ENCODE measurements around the gene ANGPT4. TPM values are rescaled to one million over a fixed set of nuclear protein-coding genes. Genes with fewer than 3 reads are reported as not detected.

ANGPT4 gene
- total RNA-seq, 1 experiment from 2014 or later, result not detected

DNA sequence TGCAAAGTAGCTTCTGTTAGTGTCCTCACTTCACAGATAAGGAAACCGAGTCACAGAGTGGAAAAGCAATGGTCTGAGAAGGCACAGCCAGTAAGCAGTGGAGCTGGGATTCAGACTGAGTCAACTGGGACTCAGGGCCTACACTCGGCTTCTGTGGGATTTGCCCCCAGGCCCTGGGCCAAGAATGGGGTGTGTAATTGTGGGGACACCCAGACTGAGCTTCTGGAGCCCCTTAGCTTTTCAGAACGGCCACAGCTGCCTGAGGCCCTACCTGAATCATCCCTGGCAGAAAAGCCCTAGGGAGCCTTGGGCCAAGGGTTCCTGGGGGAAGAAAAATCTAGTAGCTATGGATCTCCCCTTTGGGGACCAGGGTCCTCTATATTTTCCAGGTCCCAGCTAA is 6.5 kb downstream of the ANGPT4 start:
- H3F3A ChIP-seq (ENCODE audit: insufficient read depth, low read depth), result no peaks in the 10 kb centered on the region
- H3K79me2 ChIP-seq (ENCODE audit: low read depth), result no peaks in the 10 kb centered on the region
- no peak overlapping the region for H3K4me2 ChIP-seq
- no peaks in the 10 kb centered on the region for H4K20me1 ChIP-seq (ENCODE audit: insufficient read depth)
- DNase-seq, result no peak
- ChIA-PET CTCF (no interaction called here), POLR2A (ENCODE audit: unreplicated experiment) (no interaction called here)
- H3K27me3 ChIP-seq (ENCODE audit: insufficient read depth, low read depth), result peaks cover 22% of the 10 kb centered on the region; the same call in 1 of the 2 replicates
- TF ChIP-seq, protein P1, sequence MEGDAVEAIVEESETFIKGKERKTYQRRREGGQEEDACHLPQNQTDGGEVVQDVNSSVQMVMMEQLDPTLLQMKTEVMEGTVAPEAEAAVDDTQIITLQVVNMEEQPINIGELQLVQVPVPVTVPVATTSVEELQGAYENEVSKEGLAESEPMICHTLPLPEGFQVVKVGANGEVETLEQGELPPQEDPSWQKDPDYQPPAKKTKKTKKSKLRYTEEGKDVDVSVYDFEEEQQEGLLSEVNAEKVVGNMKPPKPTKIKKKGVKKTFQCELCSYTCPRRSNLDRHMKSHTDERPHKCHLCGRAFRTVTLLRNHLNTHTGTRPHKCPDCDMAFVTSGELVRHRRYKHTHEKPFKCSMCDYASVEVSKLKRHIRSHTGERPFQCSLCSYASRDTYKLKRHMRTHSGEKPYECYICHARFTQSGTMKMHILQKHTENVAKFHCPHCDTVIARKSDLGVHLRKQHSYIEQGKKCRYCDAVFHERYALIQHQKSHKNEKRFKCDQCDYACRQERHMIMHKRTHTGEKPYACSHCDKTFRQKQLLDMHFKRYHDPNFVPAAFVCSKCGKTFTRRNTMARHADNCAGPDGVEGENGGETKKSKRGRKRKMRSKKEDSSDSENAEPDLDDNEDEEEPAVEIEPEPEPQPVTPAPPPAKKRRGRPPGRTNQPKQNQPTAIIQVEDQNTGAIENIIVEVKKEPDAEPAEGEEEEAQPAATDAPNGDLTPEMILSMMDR (conservative IDR thresholded peaks at IDR 0.05), result no peak
- TF ChIP-seq EZH2 (IDR thresholded peaks at IDR 0.05; ENCODE audit: low read depth), result no peak
- H2AFZ ChIP-seq, result no peak overlapping the region
- H3K9me2 ChIP-seq (ENCODE audit: insufficient read depth), result no peaks in the 10 kb centered on the region
- H3K9me3 ChIP-seq (ENCODE audit: insufficient read depth, low read depth), result no peaks in the 10 kb centered on the region
- intact Hi-C loops (cut with micrococcal nuclease; ENCODE audit: unreplicated experiment), result no loop called here
- H3K4me3 ChIP-seq, result no peak overlapping the region
- no peak overlapping the region for H3K27ac ChIP-seq
- BruUV-seq (replicated peaks), result no TSS peak
- H3K36me3 ChIP-seq (ENCODE audit: low read depth), result no peaks in the 10 kb centered on the region
- no peaks in the 10 kb centered on the region for H3K4me1 ChIP-seq (replicated peaks; ENCODE audit: insufficient read depth)

DNA sequence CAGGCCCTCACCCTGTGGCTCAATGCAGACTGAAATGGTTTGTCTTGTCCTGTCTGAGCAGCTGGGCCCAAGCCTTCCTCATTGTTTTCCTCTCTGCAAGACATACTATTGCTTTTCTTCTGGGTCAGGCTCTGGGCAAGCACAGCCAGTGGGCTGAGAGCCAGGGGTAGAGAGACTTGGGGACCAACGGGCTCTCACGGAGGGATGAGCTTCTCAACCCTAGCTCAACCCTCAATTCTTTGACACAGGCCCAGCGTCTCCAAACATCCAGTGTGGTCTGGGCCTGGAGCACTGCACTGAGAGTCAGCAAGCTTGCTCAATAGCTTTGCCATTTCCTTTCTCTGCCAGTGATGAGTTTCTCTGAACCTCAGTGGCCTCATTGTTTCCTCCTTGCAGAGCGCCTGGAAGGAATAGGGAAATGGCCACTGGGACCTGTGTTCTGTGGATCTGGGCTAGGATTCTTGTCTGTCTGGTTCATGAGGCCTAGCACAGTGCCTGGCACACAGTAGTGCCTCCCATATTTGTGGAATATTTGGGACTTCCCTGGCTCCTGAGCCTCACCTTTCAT is 9.3 kb downstream of the ANGPT4 start:
- POLR2A ChIA-PET (ENCODE audit: unreplicated experiment), result no interaction called here
- BruUV-seq (replicated peaks), result no TSS peak
- no peaks in the 10 kb centered on the region for H4K20me1 ChIP-seq (ENCODE audit: insufficient read depth)
- no peaks in the 10 kb centered on the region for H3K4me1 ChIP-seq (replicated peaks; ENCODE audit: insufficient read depth)
- DNase-seq, result no peak
- H3K9me2 ChIP-seq (ENCODE audit: insufficient read depth), result no peaks in the 10 kb centered on the region
- CTCF ChIA-PET, result no interaction called here
- H3K79me2 ChIP-seq (ENCODE audit: low read depth), result no peaks in the 10 kb centered on the region
- no peak overlapping the region for H3K27ac ChIP-seq
- intact Hi-C loops (cut with micrococcal nuclease; ENCODE audit: unreplicated experiment), result no loop called here
- no peaks in the 10 kb centered on the region for H3K36me3 ChIP-seq (ENCODE audit: low read depth)
- H2AFZ ChIP-seq, result no peak overlapping the region
- H3K4me2 ChIP-seq, result no peak overlapping the region
- peaks cover 6% of the 10 kb centered on the region; the same call in 1 of the 2 replicates for H3K27me3 ChIP-seq (ENCODE audit: insufficient read depth, low read depth)
- no peaks in the 10 kb centered on the region for H3F3A ChIP-seq (ENCODE audit: insufficient read depth, low read depth)
- TF ChIP-seq, protein P1 (conservative IDR thresholded peaks at IDR 0.05), result no peak
- TF ChIP-seq EZH2 (IDR thresholded peaks at IDR 0.05; ENCODE audit: low read depth), result no peak
- no peak overlapping the region for H3K4me3 ChIP-seq
- no peaks in the 10 kb centered on the region for H3K9me3 ChIP-seq (ENCODE audit: insufficient read depth, low read depth)

DNA sequence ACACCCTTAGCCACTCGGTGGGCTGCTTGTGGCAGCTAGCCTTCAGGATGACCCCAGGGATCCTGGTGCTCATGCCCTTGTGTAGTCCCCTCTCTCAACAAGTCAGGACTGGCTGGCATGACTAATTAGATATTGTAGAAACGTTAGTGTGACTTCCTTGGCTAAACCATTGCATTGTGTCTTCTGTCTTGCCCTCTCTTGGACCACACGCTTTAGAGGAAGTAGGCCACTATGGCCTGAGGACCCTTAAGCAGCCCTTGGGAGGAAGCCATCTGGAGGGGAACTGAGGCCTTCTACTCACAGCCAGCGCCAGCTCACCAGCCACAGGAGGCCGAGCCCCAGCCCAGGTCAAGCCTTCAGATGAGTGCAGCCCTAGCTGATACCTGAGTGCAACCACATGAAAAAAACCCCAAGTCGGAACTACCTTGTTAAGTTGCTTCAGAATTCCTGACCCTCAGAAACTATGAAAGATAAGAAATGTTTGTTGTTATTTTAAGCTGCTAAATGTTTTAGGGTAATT is 10.1 kb downstream of the ANGPT4 start:
- no peak for TF ChIP-seq EZH2 (IDR thresholded peaks at IDR 0.05; ENCODE audit: low read depth)
- TF ChIP-seq, protein P1 (conservative IDR thresholded peaks at IDR 0.05), result no peak
- POLR2A ChIA-PET (ENCODE audit: unreplicated experiment), result no interaction called here
- intact Hi-C loops (cut with micrococcal nuclease; ENCODE audit: unreplicated experiment), result no loop called here

More for the DNA sequence above, 10.1 kb downstream of the ANGPT4 start:
- H3K9me2 ChIP-seq (ENCODE audit: insufficient read depth), result no peaks in the 10 kb centered on the region
- H3K9me3 ChIP-seq (ENCODE audit: insufficient read depth, low read depth), result no peaks in the 10 kb centered on the region
- no peaks in the 10 kb centered on the region for H4K20me1 ChIP-seq (ENCODE audit: insufficient read depth)
- no peak overlapping the region for H3K4me2 ChIP-seq
- CTCF ChIA-PET, result interaction anchor here (0.6 kb wide), 1 partner anchor 14 kb away, joined by 5 read pairs; no protein-coding TSS in a partner anchor
- no peaks in the 10 kb centered on the region for H3K79me2 ChIP-seq (ENCODE audit: low read depth)
- no peak overlapping the region for H2AFZ ChIP-seq
- no TSS peak for BruUV-seq (replicated peaks)
- H3K4me3 ChIP-seq, result no peak overlapping the region
- no peaks in the 10 kb centered on the region for H3K4me1 ChIP-seq (replicated peaks; ENCODE audit: insufficient read depth)
- H3K36me3 ChIP-seq (ENCODE audit: low read depth), result no peaks in the 10 kb centered on the region
- no peak for DNase-seq
- no peaks in the 10 kb centered on the region for H3F3A ChIP-seq (ENCODE audit: insufficient read depth, low read depth)
- no peak overlapping the region for H3K27ac ChIP-seq
- H3K27me3 ChIP-seq (ENCODE audit: insufficient read depth, low read depth), result peaks cover 4% of the 10 kb centered on the region; the same call in 1 of the 2 replicates
